ENCODE measurements around the gene LPP.

Gene LPP

GRCh38 chr3:188361888-188362287 lies 207.9 kb downstream of the LPP start:
- DNase-seq (ENCODE audit: low spot score) = no peak

- DNase-seq (ENCODE audit: low spot score) = no peak
These were observed 208.5 kb downstream of the LPP start for GRCh38 chr3:188362405-188362831.

- DNase-seq (ENCODE audit: low spot score) = no peak
These were observed 211.2 kb downstream of the LPP start for GRCh38 chr3:188365184-188365583.

- no peak for DNase-seq (ENCODE audit: low spot score)
These were observed 212.2 kb downstream of the LPP start for GRCh38 chr3:188365988-188366698.

GRCh38 chr3:188367678-188368077 lies 213.7 kb downstream of the LPP start:
- no peak for DNase-seq (ENCODE audit: low spot score)

- DNase-seq (ENCODE audit: low spot score) = no peak
These were observed 215.6 kb downstream of the LPP start for GRCh38 chr3:188369526-188369925.

- no peak for DNase-seq (ENCODE audit: low spot score)
These were observed 216.3 kb downstream of the LPP start for GRCh38 chr3:188370081-188370830.

- no peak for DNase-seq (ENCODE audit: low spot score)
These were observed 224.8 kb downstream of the LPP start for GRCh38 chr3:188378786-188379185.

- DNase-seq (ENCODE audit: low spot score) = no peak
These were observed 226.3 kb downstream of the LPP start for GRCh38 chr3:188380252-188380651.

GRCh38 chr3:188380722-188381121 lies 226.8 kb downstream of the LPP start:
- DNase-seq (ENCODE audit: low spot score) = no peak

GRCh38 chr3:188383748-188384147 lies 229.8 kb downstream of the LPP start:
- no peak for DNase-seq (ENCODE audit: low spot score)

GRCh38 chr3:188385295-188385694 lies 231.3 kb downstream of the LPP start:
- no peak for DNase-seq (ENCODE audit: low spot score)

- peak; percentile 65 for DNase-seq (ENCODE audit: low spot score)
These were observed 235.9 kb downstream of the LPP start for GRCh38 chr3:188389711-188390342.

- no peak for DNase-seq (ENCODE audit: low spot score)
These were observed 236.4 kb downstream of the LPP start for GRCh38 chr3:188390343-188390718.

- DNase-seq (ENCODE audit: low spot score) = no peak
These were observed 237.0 kb downstream of the LPP start for GRCh38 chr3:188390775-188391443.

GRCh38 chr3:188391592-188391991 lies 237.6 kb downstream of the LPP start:
- DNase-seq (ENCODE audit: low spot score) = no peak

- no peak for DNase-seq (ENCODE audit: low spot score)
These were observed 238.1 kb downstream of the LPP start for GRCh38 chr3:188392076-188392475.

- DNase-seq (ENCODE audit: low spot score) = no peak
These were observed 240.7 kb downstream of the LPP start for GRCh38 chr3:188394623-188395022.

GRCh38 chr3:188396251-188396650 lies 242.3 kb downstream of the LPP start:
- no peak for DNase-seq (ENCODE audit: low spot score)

GRCh38 chr3:188396900-188397299 lies 242.9 kb downstream of the LPP start:
- DNase-seq (ENCODE audit: low spot score) = no peak

GRCh38 chr3:188397766-188398705 lies 244.1 kb downstream of the LPP start:
- peak; percentile 35 for DNase-seq (ENCODE audit: low spot score)

Measured in Ammon's horn (tissue), 1 donor.